ENCODE results near the gene APLP2.

Gene APLP2

DNA sequence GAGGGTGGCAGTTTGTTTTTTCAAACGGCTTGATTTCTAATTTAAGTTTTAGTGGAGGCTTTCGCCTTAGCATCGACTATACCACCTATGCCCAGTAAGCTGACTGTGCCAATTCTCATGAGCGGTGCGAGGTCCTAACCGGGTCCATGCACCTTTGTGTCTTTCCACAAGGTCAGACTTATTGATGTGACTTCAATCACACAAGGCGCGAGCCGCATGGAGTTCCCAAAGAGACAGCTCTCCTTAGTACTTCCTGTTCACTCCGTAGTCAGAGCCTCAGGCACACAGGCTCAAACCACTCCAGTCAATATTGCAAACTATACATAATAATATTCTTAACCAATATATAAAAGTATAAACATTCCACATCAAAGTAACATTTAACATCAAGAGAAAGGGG lies 108.1 kb downstream of the APLP2 start:
- peaks cover 18% of the 10 kb centered on the region for H3K4me1 ChIP-seq (ENCODE audit: control insufficient read depth, insufficient read depth, low read length)
- peaks cover 6% of the 10 kb centered on the region for H3K9me3 ChIP-seq (ENCODE audit: control insufficient read depth, low read length)
- H3K36me3 ChIP-seq (ENCODE audit: control insufficient read depth, insufficient read depth, low read length, severe bottlenecking) = no peaks in the 10 kb centered on the region
- peaks cover 9% of the 10 kb centered on the region for H3K27me3 ChIP-seq (replicated peaks; ENCODE audit: control insufficient read depth, insufficient read depth, low read length)
- DNase-seq (ENCODE audit: low read depth) = no peak
- H3K4me3 ChIP-seq (ENCODE audit: low read length) = no peak overlapping the region
- H3K9ac ChIP-seq (ENCODE audit: low read length) = no peak overlapping the region

DNA sequence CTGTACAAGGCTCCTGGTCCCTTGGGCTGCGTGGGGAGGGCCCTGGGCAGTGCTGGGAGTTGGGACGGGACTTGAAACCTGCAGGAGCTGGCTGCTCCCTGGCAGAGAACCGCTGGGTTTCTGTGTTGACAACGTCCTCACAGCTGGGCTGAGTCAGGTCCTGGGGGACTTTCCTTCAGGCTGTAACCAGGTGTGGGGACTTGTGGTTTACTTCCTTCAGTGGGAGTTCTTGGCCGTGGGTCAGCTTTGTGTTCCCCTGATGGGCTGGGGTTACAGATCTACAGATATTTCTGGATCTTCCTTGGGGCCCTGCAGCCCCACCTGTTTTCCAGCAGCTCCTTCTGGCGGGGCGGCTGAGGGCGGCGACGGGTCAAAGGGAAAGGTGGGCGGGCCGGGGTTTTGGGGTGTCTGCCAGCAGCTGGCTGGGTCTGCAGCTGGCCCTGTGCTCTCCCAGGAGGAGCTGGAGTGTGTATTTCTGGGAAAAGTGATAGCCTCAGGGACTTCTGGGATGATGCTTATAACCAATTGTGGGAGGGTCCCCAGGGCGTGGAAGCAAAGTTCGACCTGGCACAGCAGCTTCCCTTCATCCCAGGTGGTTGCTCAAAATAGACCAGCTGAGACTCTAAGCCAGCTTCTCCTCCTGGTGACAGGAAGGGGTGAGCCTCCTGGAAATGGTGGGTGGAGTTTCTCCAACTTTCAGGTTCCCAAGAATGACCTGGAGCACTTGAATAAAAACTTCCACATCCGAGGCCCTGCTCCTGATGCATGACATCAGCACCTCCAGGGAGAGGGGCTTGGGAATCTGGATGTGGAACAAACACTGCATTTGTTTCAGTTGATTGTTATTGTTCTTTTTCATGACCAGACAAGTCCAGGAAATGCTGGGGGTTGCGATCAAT lies 109.0 kb downstream of the APLP2 start:
- Histone ChIP-seq H3K36me3 (ENCODE audit: control insufficient read depth, insufficient read depth, low read length, severe bottlenecking) (no peaks in the 10 kb centered on the region), H3K4me3 (ENCODE audit: low read length) (no peak overlapping the region), H3K27me3 (replicated peaks; ENCODE audit: control insufficient read depth, insufficient read depth, low read length) (peaks cover 9% of the 10 kb centered on the region), H3K9me3 (ENCODE audit: control insufficient read depth, low read length) (peaks cover 6% of the 10 kb centered on the region), H3K4me1 (ENCODE audit: control insufficient read depth, insufficient read depth, low read length) (peaks cover 18% of the 10 kb centered on the region), H3K9ac (ENCODE audit: low read length) (no peak overlapping the region)
- DNase-seq (ENCODE audit: low read depth) = no peak

DNA sequence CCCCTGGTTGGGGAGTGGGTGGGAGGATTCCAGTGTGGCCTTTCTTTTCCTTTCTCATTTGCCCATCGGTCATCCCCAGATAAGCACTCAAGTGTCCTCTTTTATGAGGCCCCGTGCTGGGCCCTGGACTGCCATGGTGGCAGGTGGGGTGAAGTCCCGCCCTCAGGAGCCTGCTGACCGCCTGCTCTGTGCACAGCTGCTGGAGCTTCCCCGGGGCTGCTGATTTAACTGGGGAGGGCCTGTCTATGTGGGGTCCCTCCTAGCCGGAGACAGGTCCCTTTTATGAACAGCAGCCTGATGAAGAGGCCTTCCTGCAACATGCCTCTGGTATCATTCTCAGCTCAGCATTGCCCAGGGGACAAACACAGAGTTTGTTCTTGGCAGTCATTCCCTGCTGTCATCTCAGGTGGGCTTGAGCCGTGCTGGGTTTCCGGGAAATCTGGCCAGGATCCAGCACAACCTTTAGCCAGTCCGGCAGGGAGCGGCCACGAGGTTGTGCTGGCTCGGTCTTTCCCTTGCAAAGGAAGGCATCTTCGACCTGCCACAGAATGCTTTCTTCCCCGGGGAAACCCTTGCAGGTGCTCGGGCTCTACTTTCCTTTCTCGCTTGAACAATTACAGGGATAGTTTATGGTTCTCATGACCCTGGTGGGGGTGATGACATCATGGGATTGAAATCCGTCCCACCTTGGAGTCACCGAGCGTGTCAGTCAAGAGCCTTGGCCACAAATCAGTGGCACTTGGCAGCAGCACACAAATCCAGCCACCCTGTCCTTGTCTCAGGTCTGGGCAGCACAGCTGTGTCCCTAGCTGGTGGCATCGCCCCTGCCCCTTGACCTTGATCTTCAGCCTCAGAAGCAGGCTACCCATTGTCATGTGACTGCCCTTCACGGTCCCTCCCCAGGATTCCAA lies 110.0 kb downstream of the APLP2 start:
- H3K27me3 ChIP-seq (replicated peaks; ENCODE audit: control insufficient read depth, insufficient read depth, low read length) = peaks cover 9% of the 10 kb centered on the region
- H3K36me3 ChIP-seq (ENCODE audit: control insufficient read depth, insufficient read depth, low read length, severe bottlenecking) = no peaks in the 10 kb centered on the region
- H3K4me3 ChIP-seq (ENCODE audit: low read length) = no peak overlapping the region
- no peak for DNase-seq (ENCODE audit: low read depth)
- H3K9ac ChIP-seq (ENCODE audit: low read length) = no peak overlapping the region
- peaks cover 5% of the 10 kb centered on the region for H3K9me3 ChIP-seq (ENCODE audit: control insufficient read depth, low read length)
- peaks cover 18% of the 10 kb centered on the region for H3K4me1 ChIP-seq (ENCODE audit: control insufficient read depth, insufficient read depth, low read length)

DNA sequence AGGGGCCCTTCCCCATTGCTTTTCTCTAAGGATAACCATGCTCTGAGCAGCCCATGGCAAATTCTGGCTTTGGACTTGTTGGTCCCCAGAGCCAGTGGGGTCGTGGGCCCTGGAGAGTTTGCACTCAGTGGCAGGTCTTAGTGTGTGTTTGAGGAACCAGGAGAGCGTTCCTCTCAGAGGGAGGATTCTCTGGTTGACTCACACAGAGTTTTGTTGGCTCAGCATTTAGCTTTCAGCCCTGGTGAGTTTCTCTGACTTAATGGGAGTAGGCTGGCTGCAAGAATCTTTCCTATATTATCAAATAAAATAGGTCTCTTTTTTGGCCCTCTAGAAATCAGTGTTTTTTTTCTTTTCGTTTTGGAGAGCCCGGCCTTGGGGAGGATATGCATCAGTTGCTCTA lies 110.8 kb downstream of the APLP2 start:
- Histone ChIP-seq H3K4me1 (ENCODE audit: control insufficient read depth, insufficient read depth, low read length) (peaks cover 18% of the 10 kb centered on the region), H3K4me3 (ENCODE audit: low read length) (no peak overlapping the region), H3K36me3 (ENCODE audit: control insufficient read depth, insufficient read depth, low read length, severe bottlenecking) (no peaks in the 10 kb centered on the region), H3K27me3 (replicated peaks; ENCODE audit: control insufficient read depth, insufficient read depth, low read length) (peaks cover 9% of the 10 kb centered on the region), H3K9ac (ENCODE audit: low read length) (no peak overlapping the region), H3K9me3 (ENCODE audit: control insufficient read depth, low read length) (no peaks in the 10 kb centered on the region)
- DNase-seq (ENCODE audit: low read depth) = peak; percentile 27

DNA sequence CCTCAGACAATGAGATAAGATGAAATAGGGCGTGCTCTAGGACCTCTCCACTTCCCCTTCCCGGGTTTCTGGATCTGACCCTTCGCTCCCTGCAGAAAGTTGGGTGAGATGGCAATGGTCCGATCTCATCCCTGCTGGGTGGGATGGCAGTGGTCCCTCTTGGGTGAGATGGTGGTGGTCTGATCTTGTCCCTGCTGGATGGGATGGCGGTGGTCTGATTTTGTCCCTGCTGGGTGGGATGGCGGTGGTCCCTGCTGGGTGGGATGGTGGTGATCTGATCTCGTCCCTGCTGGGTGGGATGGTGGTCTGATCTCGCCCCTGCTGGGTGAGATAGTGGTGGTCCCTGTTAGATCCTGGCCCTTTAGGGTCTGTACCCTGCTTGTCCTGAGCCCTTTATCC lies 111.2 kb downstream of the APLP2 start:
- Histone ChIP-seq H3K4me1 (ENCODE audit: control insufficient read depth, insufficient read depth, low read length) (peaks cover 18% of the 10 kb centered on the region), H3K27me3 (replicated peaks; ENCODE audit: control insufficient read depth, insufficient read depth, low read length) (peaks cover 9% of the 10 kb centered on the region), H3K9me3 (ENCODE audit: control insufficient read depth, low read length) (no peaks in the 10 kb centered on the region), H3K36me3 (ENCODE audit: control insufficient read depth, insufficient read depth, low read length, severe bottlenecking) (no peaks in the 10 kb centered on the region), H3K9ac (ENCODE audit: low read length) (no peak overlapping the region), H3K4me3 (ENCODE audit: low read length) (no peak overlapping the region)
- no peak for DNase-seq (ENCODE audit: low read depth)

DNA sequence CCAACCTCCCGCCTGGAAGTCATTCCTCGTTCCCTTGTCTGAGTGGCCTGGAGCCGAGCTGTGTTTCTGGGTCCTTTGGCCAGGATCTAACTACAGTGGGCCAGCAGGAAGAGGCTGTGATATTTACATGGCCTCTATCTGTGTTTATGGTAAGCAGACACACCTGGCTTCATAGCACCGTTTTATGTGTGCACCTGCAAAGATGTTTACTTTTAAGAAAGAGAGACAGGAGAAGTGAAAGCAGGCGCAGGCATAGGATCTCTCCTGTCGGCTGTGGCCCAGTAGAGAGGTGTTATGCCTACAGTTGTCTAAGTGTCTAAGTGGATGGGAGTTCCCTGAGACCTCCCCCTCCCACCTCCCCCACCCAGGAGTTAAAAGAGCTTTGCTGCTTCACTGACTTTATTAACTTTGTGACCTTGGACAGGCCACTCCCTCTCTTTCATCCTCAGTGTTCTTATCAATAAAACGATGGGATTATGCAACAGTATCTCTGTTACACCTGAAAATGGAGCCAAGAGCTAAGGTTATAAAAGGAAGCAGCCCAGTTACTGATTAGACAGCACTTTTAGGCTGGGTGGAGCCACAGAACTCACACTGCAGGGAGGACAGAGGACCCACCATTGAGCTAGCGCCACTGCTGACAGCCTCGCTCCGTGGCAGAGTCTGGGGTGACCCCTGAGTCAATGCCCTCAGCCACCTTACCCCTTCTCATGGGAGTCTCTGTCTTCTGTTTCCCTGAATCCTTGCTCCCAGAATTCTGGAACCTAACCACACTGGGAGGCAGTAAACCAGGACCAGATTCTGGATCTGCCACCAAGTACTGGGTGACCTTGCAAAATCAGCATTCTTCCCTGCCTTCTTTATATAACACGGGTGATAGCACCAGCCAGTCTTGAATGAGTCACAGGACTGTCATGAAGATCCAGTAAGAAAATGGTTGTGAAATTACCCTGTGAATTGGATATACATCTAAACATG lies 111.9 kb downstream of the APLP2 start:
- peaks cover 18% of the 10 kb centered on the region for H3K4me1 ChIP-seq (ENCODE audit: control insufficient read depth, insufficient read depth, low read length)
- peaks cover 12% of the 10 kb centered on the region for H3K27me3 ChIP-seq (replicated peaks; ENCODE audit: control insufficient read depth, insufficient read depth, low read length)
- no peak overlapping the region for H3K9ac ChIP-seq (ENCODE audit: low read length)
- H3K36me3 ChIP-seq (ENCODE audit: control insufficient read depth, insufficient read depth, low read length, severe bottlenecking) = no peaks in the 10 kb centered on the region
- DNase-seq (ENCODE audit: low read depth) = peak; percentile 80
- no peak overlapping the region for H3K4me3 ChIP-seq (ENCODE audit: low read length)
- H3K9me3 ChIP-seq (ENCODE audit: control insufficient read depth, low read length) = no peaks in the 10 kb centered on the region

DNA sequence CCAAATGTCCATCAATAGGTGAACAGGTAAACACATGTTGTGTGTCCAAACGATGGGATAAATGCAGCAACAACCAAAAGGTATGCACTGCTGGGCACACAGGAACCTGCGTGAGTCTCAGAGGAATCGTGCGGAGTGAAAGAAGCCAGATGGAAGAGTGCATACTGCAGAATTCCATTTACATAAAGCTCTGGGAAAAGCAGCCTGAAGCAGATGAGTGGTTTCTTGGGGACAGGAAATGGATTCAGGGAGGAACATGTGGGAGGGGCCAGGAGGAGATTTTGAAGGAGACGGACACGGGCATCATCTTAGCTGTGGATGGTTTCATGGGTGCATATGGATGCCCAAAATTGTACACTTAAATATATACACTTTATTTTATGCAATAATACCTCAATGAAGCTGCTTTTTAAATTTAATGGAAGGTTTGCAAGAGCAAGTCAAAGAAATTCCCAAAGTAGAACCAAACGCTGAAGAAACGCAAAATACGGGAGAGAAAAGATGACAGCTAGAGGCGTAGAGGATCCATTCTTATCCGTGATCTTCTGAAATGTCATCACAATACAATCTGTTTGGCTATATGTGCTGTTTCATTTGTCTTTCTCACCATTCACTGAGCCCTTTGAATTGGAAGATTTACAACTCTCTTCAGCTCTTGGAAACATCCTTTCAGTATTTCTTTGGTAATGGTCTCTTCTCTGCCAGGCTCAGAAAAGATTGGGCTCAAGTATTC lies 114.3 kb downstream of the APLP2 start:
- no peak overlapping the region for H3K9ac ChIP-seq (ENCODE audit: low read length)
- no peak overlapping the region for H3K4me3 ChIP-seq (ENCODE audit: low read length)
- peaks cover 18% of the 10 kb centered on the region for H3K4me1 ChIP-seq (ENCODE audit: control insufficient read depth, insufficient read depth, low read length)
- no peaks in the 10 kb centered on the region for H3K9me3 ChIP-seq (ENCODE audit: control insufficient read depth, low read length)
- peaks cover 5% of the 10 kb centered on the region for H3K27me3 ChIP-seq (replicated peaks; ENCODE audit: control insufficient read depth, insufficient read depth, low read length)
- H3K36me3 ChIP-seq (ENCODE audit: control insufficient read depth, insufficient read depth, low read length, severe bottlenecking) = no peaks in the 10 kb centered on the region
- no peak for DNase-seq (ENCODE audit: low read depth)

DNA sequence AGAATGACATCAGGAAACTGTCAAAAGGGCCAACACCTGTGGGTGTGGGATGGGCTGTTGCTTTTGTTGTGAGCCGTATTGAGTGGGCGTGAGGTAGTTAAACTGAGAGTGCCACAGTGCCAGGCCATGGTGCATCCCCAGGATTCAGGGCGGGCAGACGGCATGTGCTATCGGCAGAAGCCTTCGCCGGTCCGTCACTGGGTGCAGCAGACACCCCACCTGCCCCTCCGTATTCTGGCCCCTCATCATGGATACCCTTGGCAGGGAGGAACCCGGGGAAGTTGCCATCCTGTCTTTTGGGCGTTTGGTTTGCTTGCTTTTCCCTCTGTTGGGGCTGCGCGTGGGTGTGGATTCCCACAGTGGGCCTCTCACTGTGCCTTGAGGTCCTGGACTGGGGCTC lies 117.4 kb downstream of the APLP2 start:
- Histone ChIP-seq H3K4me3 (ENCODE audit: low read length) (no peak overlapping the region), H3K4me1 (ENCODE audit: control insufficient read depth, insufficient read depth, low read length) (peaks cover 4% of the 10 kb centered on the region), H3K9me3 (ENCODE audit: control insufficient read depth, low read length) (no peaks in the 10 kb centered on the region), H3K36me3 (ENCODE audit: control insufficient read depth, insufficient read depth, low read length, severe bottlenecking) (no peaks in the 10 kb centered on the region), H3K9ac (ENCODE audit: low read length) (no peak overlapping the region), H3K27me3 (replicated peaks; ENCODE audit: control insufficient read depth, insufficient read depth, low read length) (peaks cover 3% of the 10 kb centered on the region)
- DNase-seq (ENCODE audit: low read depth) = no peak

DNA sequence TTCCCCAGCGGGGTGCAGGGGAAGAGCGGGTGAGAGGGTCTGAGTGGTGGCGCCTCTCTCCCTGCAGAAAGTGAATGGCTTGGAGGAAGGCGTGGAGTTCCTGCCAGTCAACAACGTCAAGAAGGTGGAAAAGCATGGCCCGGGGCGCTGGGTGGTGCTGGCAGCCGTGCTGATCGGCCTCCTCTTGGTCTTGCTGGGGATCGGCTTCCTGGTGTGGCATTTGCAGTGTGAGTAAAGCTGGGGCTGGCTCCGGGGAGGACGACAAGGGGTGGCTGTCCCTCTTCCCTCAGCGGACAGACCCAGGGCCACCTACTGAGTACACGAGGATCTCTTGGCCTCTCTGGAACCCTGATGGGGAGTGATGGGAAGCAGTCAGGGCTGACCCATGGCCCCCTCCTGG lies 118.4 kb downstream of the APLP2 start:
- DNase-seq (ENCODE audit: low read depth) = no peak
- peaks cover 3% of the 10 kb centered on the region for H3K27me3 ChIP-seq (replicated peaks; ENCODE audit: control insufficient read depth, insufficient read depth, low read length)
- H3K9me3 ChIP-seq (ENCODE audit: control insufficient read depth, low read length) = no peaks in the 10 kb centered on the region
- no peaks in the 10 kb centered on the region for H3K4me1 ChIP-seq (ENCODE audit: control insufficient read depth, insufficient read depth, low read length)
- no peak overlapping the region for H3K4me3 ChIP-seq (ENCODE audit: low read length)
- no peak overlapping the region for H3K9ac ChIP-seq (ENCODE audit: low read length)
- no peaks in the 10 kb centered on the region for H3K36me3 ChIP-seq (ENCODE audit: control insufficient read depth, insufficient read depth, low read length, severe bottlenecking)

DNA sequence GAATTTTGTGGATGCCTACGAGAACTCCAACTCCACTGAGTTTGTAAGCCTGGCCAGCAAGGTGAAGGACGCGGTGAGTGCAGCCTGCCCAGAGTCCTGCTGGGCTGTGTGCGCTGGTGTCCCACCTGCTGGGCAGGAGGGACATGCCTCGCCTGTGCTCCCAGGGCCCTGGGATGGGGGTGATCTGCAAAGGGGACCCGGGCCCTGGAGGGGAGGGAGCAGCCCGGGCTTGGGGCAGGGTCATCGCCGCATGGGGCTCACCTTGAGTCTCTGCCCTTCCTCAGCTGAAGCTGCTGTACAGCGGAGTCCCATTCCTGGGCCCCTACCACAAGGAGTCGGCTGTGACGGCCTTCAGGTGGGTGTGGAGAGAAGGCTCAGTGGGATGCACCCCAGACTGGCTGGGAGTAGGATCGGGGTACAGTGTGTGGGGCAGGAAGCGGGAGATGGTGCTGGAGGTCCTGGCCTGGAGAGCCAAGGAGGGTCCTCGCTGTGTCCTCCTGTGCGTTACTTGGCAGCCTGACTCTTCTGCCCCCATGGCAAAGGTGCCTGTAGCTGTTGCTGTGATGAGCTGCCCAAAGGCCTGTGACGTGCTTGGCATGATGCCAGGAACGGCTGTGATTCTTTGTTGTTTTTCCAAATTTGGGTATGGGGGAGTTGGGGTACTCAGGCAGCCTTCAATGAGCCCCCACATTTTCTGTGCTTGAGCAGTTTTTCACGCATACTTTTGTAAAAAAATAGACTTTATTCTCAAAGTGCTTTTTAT lies 119.1 kb downstream of the APLP2 start:
- no peaks in the 10 kb centered on the region for H3K9me3 ChIP-seq (ENCODE audit: control insufficient read depth, low read length)
- H3K4me3 ChIP-seq (ENCODE audit: low read length) = no peak overlapping the region
- no peaks in the 10 kb centered on the region for H3K4me1 ChIP-seq (ENCODE audit: control insufficient read depth, insufficient read depth, low read length)
- peaks cover 3% of the 10 kb centered on the region for H3K27me3 ChIP-seq (replicated peaks; ENCODE audit: control insufficient read depth, insufficient read depth, low read length)
- no peak for DNase-seq (ENCODE audit: low read depth)
- no peak overlapping the region for H3K9ac ChIP-seq (ENCODE audit: low read length)
- no peaks in the 10 kb centered on the region for H3K36me3 ChIP-seq (ENCODE audit: control insufficient read depth, insufficient read depth, low read length, severe bottlenecking)

Data from adipocyte (in vitro differentiated cells).